ENCODE data around the gene RHOC. TPM values are rescaled to one million over a fixed set of nuclear protein-coding genes. Genes with fewer than 3 reads are reported as not detected.

Gene RHOC
- total and polyA plus RNA-seq, 8 donors = 99.8 to 375 (median 131) TPM

- no peaks in the 10 kb centered on the region for H3K27me3 ChIP-seq
- H3K9me3 ChIP-seq = no peaks in the 10 kb centered on the region
- no peak overlapping the region for H3K4me3 ChIP-seq
- DNase-seq = no peak
- H3K36me3 ChIP-seq = peaks cover 27 to 44% (median 41%) of the 10 kb centered on the region in 4 donors
- H3K4me1 ChIP-seq = peaks cover 11 to 28% (median 27%) of the 10 kb centered on the region in 4 donors
- WGBS, 5 donors = 76 to 97% (median 87%) methylated on average over 1 of the region's 1 CpG
- intact Hi-C loops (cut with DNase I; ENCODE audit: low total_unique reads) = no loop called here
- TF ChIP-seq POLR2AphosphoS5 (IDR thresholded peaks at IDR 0.05) (no peak), CTCF (IDR thresholded peaks at IDR 0.05) (no peak), POLR2A (IDR thresholded peaks at IDR 0.05) (no peak), EP300 (IDR thresholded peaks at IDR 0.05) (no peak)
- H3K27ac ChIP-seq = peak overlapping the region in 2 of 5 donors; percentile 95 to 96
Observed at GRCh38 chr1:112672842-112673241, 34.1 kb downstream of the RHOC start.

- TF ChIP-seq POLR2A (IDR thresholded peaks at IDR 0.05) = no peak
- TF ChIP-seq POLR2AphosphoS5 (IDR thresholded peaks at IDR 0.05) = no peak
- no peak for TF ChIP-seq CTCF (IDR thresholded peaks at IDR 0.05)
- no peak overlapping the region for H3K4me3 ChIP-seq
- H3K27me3 ChIP-seq = no peaks in the 10 kb centered on the region
- WGBS, 5 donors = 73 to 81% (median 76%) methylated on average over 2 of the region's 2 CpGs
- peaks cover 11 to 28% (median 27%) of the 10 kb centered on the region in 4 donors for H3K4me1 ChIP-seq
- H3K27ac ChIP-seq = no peak overlapping the region
- H3K36me3 ChIP-seq = peaks cover 35 to 52% (median 50%) of the 10 kb centered on the region in 4 donors
- intact Hi-C loops (cut with DNase I; ENCODE audit: low total_unique reads) = no loop called here
- DNase-seq = no peak
- no peaks in the 10 kb centered on the region for H3K9me3 ChIP-seq
Observed at GRCh38 chr1:112672009-112672408, 34.9 kb downstream of the RHOC start.

GRCh38 chr1:112666946-112667345, 40.0 kb downstream of the RHOC start:
- WGBS, 5 donors = 77 to 96% (median 84%) methylated on average over 2 of the region's 2 CpGs
- peaks cover 65 to 99% (median 98%) of the 10 kb centered on the region in 4 donors for H3K36me3 ChIP-seq

GRCh38 chr1:112665857-112666256, 41.1 kb downstream of the RHOC start:
- no peak for DNase-seq
- no peaks in the 10 kb centered on the region for H3K4me1 ChIP-seq
- H3K27ac ChIP-seq = no peak overlapping the region
- peaks cover 66 to 99% (median 98%) of the 10 kb centered on the region in 4 donors for H3K36me3 ChIP-seq
- H3K27me3 ChIP-seq = no peaks in the 10 kb centered on the region
- H3K9me3 ChIP-seq = no peaks in the 10 kb centered on the region
- intact Hi-C loops (cut with DNase I; ENCODE audit: low total_unique reads) = no loop called here
- 78 to 93% (median 90%) methylated on average over 3 of the region's 3 CpGs for WGBS, 5 donors
- TF ChIP-seq POLR2AphosphoS5 (IDR thresholded peaks at IDR 0.05) (no peak), POLR2A (IDR thresholded peaks at IDR 0.05) (no peak), CTCF (IDR thresholded peaks at IDR 0.05) (no peak), EP300 (IDR thresholded peaks at IDR 0.05) (no peak)
- H3K4me3 ChIP-seq = no peak overlapping the region

More at GRCh38 chr1:112666946-112667345, 40.0 kb downstream of the RHOC start:
- H3K4me1 ChIP-seq = no peaks in the 10 kb centered on the region
- DNase-seq = no peak
- no peak overlapping the region for H3K27ac ChIP-seq
- H3K9me3 ChIP-seq = no peaks in the 10 kb centered on the region
- no peak overlapping the region for H3K4me3 ChIP-seq
- no peaks in the 10 kb centered on the region for H3K27me3 ChIP-seq
- intact Hi-C loops (cut with DNase I; ENCODE audit: low total_unique reads) = no loop called here
- no peak for TF ChIP-seq EP300 (IDR thresholded peaks at IDR 0.05)
- TF ChIP-seq POLR2AphosphoS5 (IDR thresholded peaks at IDR 0.05) = no peak

- H3K36me3 ChIP-seq = peaks cover 6 to 91% (median 86%) of the 10 kb centered on the region in 4 donors
- WGBS, 5 donors = 96 to 100% (median 98%) methylated on average over 1 of the region's 1 CpG
Observed at GRCh38 chr1:112651205-112651604, 55.7 kb downstream of the RHOC start.

More at GRCh38 chr1:112651205-112651604, 55.7 kb downstream of the RHOC start:
- Histone ChIP-seq H3K27ac (no peak overlapping the region), H3K9me3 (no peaks in the 10 kb centered on the region), H3K27me3 (no peaks in the 10 kb centered on the region), H3K4me3 (no peak overlapping the region), H3K4me1 (peaks cover 0 to 4% (median 2%) of the 10 kb centered on the region in 4 donors)
- intact Hi-C loops (cut with DNase I; ENCODE audit: low total_unique reads) = no loop called here
- TF ChIP-seq CTCF (IDR thresholded peaks at IDR 0.05) (no peak), POLR2AphosphoS5 (IDR thresholded peaks at IDR 0.05) (no peak), EP300 (IDR thresholded peaks at IDR 0.05) (no peak), POLR2A (IDR thresholded peaks at IDR 0.05) (no peak)
- no peak for DNase-seq
